HuH-7.5 (cell line): ENCODE data around the gene ASTN2.

ENCODE experiments used
- DNase-seq: peaks from one replicate; pipeline ENCODE4 v3.0.0; 2011; ENCODE audit warnings: low spot score

The ASTN2 gene

DNA sequence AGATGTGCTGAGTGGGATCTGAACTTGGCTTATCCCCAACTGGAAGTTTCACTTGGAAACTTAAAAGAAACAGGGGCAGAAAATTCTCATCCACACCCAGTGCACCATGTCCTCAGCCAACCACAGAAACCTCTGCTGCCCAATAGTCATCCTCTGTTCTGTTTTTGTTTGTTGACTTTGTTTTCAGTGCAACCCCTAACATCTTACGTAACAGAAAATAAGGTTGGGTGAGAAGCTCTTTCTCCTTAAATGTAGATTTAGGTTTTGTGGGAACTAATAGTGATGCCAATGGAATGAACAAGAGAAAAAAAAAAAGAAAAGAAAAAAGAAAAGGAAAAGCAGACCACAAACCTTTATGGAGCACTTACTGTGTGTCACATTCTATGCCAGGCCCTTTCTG lies 998.4 kb downstream of the ASTN2 start:
- no peak for DNase-seq

DNA sequence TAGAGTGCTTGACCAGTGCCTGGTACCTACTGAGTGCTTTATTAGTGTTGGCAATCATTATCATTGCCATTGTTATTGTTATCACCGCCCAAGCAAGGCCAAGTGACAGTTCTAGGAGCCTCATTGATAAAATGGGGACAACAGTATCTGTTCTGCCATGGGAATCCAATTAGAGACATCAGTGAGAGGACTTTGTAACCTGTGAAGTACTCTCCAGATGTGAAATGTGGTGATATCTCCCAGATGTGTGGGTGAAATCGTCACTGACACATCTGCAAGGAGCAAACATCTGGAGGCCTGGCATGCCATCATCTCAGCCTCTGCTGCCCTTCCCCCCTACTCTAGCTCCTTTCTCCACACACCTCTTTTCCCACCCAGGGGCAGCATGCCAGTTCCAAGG lies 1000.5 kb downstream of the ASTN2 start:
- no peak for DNase-seq

DNA sequence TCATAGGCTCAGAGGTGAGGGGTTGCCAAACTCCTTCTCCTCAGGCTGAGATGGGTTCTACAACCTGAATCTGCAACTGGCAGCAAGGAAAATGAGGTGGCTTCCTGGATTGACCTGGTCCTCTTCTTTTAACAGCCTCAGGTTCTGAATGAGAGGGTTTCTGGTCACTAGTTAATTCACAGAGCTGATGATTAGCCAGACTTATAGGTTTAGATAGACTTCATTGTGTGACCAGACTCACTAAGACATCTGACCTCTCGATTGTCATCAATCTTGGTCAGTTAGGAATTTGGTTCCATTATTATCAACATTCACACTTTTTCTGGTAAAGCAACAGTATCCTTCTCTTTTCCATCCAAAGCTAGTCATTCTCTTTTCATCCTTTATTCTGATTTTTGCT lies 1003.4 kb downstream of the ASTN2 start:
- DNase-seq, result no peak

DNA sequence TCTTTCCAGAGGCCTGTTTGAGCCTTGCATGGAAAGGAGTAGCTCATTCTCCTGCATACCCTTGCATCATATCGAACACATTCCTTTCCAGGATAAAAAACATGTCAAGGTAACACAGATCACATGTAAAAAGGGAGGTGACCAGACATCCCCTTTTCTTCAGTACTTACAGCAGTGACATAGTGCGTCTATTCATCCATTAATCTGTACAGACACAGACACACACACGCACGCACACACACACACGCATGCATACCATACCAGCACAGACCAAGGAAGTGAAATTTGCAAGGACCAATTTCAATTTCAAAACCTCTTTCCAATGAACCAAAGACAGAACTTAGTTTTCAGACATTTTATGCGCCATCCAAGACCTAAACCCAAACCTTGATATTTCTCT lies 1005.2 kb downstream of the ASTN2 start:
- no peak for DNase-seq

DNA sequence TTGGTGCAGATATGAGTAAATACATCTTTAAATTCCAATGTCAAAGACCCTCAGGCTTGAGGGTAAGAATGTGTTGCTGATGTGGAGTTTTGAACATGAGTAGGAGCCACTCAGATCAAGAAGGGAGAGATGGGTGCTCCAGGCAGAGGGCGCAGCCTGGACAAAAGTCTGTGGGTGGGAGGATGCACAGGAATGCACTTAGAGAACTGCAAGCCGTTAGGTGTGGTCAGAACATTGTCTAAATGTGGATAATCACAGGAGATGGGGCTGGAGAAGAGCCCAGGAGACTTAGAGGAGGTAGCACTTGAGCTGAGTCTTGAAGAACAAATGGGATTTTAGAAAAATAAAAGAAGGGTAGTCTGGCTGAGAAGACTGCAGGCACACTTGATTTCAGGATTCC lies 1005.7 kb downstream of the ASTN2 start:
- DNase-seq, result no peak

DNA sequence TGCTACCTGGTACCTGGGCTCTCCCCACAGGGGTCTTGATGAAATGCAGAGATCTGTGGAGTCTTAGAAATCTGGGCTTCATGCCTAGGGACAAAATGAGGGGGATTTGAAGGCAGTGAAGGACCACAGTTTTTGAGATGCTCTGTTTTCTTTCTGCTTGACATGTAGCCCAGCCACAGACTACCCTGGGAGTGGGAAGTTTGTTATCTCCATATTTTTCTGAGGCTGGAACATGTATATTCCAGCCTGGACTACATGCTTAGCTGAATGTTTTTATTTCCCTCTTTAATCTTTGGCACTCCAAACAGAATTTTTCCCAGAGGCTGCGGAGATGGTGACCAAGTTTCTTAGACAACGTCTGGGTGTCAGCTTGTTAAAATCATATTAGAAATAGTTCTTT lies 1008.4 kb downstream of the ASTN2 start:
- no peak for DNase-seq

DNA sequence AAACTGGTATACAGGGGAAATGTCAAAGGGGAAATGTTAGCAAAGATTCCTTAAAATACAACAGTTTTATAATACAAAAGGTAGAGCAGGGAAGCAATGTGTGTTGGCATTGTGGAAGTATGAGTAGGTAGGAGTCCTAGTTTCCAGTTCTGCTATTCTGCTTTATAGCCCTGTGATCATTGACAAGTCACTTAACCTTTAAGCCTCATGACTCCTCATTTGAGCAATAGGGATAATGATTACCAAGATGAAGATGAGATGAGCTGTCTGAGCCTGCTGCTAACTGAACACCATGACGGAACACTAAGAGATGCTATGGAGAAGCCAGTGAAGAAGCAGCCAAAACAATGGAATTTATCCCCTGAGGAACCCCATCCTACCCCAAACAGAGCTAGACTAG lies 1009.5 kb downstream of the ASTN2 start:
- DNase-seq, result no peak

DNA sequence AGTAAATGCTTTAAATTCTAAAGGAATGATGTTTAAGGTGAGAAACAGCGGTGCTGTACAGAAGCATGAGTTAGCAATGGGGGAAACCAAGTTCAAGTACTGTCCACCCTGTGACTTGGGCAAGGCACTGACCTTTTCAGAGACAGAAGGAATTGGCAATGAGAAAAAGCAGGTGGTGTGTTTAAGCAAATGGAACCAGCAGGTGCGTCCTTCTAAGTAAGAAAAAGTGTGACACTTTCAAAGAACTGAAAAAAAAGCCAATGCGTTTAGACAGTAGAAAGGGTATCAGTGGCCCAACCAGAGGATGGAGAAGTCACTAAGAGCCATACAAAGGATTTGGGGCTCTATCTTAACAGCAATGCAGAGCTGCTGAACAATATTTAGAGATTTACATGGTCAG lies 1010.6 kb downstream of the ASTN2 start:
- DNase-seq, result no peak

DNA sequence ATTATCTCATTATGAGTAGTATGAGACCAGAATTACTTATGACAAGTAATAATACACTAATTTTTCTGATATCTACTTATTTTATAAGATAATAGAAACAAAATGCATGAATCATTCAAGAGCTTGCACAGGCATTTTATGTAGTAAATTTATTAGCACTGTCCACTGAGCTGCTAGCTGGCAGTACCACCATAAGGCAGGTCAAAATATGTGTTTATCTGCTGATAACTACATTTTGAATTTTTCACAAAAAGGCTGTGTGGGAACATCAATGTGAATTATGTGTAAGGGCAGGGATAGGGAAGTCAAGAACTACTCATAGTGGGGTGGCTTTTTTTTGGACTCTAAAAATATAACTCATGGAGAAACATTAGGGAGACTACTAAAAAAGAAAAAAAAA lies 1011.7 kb downstream of the ASTN2 start:
- DNase-seq, result no peak

DNA sequence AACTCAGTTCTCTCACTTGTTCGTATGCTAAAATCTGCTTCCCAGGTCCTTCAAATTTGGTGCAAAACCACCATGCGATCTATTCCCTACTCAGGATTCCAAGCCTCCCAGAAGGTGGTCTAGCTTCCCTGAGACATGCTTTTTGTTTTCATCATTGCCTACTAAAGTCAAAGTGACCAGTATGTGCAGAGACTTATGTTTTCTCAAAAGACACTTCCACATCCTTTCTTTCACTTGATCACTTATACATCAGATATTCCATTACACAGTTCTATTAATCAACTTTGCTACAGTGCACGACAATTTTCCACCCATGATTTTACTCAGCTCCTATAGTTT lies 1019.2 kb downstream of the ASTN2 start:
- no peak for DNase-seq

DNA sequence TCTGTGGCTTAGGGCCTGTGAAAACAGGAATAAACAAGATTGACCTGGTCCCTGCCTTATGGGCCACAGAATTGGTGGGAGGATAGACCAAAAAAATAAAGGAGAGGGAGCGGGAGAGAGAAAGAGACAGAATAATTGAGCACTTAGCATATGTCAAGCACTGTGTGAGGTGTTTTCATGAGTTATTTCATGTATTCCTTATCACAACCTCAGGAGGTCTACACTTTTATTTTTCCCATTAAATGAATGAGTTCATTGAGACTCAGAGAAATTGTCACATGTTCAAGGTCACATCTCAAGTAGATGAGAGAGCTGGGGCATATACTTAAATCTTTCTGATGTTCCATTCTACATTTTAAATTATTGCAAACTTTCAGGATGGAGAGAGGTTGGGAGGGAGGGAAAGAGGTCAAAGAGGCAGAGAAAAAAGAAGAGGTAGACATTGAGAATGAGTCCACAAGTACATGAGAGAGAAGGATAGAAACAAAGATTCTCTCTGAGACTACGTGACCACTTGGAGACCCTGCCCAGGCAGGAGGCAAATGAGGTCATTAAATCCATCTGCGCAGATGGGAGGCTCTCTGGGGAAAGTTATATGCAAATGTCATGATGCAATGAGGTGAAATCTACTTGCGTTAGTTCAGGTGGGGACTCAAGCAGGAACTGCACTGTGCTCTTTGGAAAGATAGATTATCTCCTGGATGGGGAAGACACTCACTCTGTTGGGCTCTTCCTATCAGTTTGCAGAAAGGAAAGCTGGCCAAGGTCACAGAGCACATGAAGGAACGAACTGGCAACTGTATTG lies 1019.8 kb downstream of the ASTN2 start:
- no peak for DNase-seq

DNA sequence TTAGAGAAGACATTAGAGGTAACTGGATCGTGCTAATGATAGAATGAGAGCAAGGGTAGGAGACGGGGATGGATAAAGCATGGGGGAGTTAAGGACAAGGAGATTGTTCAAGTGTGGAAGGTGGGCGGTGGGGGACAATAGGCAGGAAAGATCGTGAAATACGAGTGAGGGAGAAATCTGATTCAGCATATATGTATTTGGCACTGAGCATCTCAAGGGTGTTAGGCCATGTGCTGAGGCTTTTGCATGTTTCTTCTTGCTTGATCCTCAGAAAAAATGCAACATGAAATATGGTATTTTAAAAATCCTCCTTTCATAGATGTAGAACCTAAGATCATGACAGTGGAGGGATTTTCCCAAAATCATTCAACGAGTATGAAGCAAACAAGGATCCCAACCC lies 1020.8 kb downstream of the ASTN2 start:
- no peak for DNase-seq

DNA sequence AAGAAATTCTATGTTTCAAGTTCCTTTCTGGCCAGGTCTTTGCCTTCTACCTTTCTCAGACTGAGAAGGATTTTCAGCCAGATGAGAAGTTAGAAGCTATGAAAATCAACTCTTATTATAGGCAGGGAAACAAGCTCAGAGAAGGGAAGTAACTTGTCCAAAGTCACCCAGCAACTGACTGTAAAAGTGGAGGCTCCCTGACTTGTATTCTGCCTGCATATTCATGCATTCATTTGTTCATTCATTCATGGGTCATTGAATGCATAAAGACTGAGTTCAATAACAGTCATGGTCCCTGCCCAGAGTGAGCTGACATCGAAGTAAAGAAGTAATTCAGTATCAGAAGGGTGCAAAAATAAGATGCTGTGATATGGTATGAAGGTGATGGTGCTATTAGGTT lies 1021.7 kb downstream of the ASTN2 start:
- DNase-seq, result no peak

DNA sequence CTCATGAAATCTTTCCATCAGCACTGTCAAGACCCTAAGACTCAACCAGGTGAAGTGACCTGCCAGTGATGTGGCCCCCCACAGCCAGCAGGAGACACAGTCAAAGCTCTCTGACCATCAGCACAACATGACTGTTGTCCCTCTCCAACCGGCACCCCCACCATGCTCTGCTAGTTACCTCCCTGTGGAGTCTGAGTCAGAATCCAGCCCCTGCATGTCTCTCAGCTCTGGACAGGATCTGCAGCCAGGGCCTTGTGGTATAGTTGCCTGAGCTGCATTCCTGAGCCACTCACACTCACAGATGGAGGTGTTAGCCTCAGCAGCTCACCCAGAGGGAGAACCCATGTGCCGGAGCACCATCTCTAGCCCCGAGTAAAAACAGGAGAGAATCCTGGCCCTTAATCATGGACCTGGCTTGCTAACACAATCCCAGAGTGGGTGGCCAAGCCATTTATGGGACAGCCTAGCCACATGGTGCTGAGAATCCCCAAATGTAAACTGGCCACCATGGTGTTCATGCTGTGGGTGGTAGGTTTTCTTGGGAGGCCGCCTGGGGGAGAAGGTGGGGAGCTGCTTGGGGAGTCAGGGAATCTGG lies 1023.5 kb downstream of the ASTN2 start:
- no peak for DNase-seq

DNA sequence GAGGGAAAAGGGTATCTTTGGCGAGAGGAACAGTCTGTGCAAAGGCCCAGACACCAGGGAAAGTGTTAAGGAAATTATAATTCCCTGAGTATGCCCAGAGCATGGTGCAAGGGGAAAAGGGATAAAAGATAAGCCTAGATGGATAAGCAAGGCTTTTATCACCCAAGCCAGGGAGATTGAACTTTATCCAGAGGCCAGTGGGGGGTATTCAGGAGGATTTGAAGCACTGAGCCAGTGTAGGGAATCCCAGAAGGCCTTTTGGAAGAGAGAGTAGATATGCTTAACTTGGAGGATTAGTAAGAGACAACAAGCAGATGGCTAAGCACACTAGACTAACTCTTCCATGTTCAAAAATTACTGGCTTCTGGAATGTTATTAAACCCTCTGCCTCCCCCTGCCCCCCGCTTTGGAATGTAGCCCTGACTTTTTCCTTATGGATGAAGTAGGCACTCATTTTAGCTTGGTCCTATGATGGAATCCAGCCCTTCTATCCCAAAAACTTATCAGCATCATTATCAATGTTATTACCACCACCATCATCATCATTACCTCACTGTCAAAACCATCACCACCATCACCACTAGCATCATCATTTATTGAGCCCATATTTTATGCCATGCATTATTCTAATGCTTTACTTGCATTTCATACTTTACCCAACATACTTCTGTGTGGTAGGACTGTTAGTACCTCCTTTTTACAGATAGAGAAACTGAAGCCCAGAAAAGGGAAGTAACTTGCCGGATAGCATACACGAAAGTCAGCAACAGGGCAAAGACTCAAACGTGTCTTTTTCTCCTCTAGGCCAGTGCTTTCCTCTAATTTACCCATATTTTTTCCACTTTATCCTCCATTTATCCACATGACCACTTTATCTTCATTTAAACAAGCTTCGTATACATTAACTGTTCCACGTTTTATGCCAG lies 1024.3 kb downstream of the ASTN2 start:
- no peak for DNase-seq

DNA sequence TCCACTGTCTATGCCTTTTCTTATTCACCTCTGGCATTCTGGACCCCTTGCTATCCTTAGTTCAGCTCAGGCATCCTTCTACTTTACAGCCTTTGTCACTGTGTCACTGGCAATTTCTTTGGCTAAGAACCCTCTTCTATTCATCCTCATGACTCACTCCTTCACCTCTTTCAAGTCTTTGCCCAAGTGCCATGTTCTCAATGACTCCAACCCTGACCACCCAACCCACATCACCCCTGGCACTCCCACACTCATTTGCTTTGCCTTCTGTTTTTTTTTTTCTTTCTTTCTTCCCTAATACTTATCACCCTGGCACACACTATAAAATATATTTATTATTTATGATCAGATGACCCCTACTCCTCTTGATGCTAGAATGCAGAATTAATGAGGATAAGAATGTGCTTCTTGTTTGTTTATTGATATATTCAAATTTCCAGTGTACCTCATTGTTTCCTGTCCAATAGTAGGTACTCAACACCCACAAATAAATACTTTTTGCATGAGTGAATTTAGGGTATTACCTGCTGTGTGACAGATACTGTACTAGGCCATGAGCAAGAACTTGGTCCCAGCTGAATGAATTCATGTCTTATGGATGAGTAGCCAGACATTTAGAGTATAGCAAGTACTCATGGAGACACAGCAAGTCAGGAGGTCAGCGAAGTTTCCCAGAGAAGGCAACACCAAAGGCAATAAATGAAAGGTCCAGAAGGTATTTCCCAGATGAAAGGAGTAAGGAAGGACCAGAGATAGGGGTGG lies 1025.1 kb downstream of the ASTN2 start:
- DNase-seq, result no peak

DNA sequence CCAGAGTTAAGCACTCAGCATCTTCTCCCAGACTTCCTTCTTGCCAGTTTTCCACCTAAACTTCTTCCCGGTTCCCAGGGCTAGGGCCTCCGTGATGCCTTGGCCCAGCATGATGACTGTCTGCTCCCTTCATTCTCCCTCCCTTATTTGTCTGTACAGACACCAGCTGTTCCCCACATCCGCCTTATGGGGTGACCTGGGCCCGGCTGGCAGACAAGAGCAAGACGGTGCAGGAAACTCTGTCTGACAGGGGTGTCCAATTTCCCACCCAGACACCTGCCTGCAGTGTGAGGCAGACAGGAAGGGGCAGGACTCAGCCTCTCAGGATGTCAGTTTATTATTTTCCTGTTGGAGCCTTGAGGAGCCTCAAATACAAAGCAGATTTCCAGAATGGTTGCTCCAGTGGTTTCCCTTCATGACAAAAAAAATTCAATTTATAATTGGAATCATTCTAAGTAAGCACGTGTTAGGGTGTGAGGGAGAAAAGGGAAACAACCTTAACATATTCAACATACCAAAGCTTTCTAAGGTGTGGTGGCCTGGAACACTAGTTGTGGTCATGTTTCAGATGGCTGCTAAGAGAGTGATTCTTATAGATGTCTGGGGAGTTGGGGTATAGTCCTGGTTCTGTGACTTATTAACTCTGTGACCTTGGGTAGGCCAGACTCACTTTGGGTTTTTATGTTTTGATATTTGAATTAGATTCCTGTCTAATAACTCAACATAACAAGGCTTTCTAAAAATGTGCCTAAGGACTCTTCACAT lies 1026.7 kb downstream of the ASTN2 start:
- no peak for DNase-seq

DNA sequence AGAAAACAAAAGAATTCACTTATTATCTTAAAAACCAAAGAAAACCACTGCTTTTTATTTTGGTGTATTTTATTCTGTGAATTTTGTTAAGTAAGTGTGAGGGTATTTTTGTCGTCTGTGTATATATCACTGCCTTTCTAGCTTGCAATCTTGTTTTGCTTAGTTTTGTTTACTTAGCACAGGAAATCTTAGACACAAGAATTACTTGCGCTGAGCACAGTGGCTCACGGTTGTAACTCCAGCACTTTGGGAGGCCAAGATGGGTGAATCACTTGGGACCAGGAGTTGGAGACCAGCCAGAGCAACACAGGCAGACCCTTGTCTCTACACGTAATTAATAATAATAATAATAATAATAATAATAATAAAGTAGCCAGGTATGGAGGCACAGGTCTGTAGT lies 1030.9 kb downstream of the ASTN2 start:
- no peak for DNase-seq

DNA sequence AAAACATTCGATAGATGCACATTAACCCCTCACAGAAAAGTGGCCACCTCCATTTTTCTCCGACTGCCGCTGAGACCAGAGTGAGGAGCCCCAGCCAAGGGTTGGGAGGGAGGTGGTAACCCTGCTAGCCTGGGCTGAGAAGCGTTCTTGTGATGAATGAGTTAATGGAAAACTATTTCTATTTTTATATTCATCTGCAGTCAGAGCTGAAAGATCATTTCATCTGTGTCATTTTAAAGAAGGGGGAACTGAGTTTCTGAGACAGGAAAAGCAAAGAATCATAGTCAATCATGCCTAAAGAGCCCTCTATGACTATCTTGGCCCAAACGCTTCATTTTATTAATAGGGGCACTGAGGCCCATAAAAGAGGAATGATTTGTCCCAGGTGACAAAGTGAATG lies 1031.7 kb downstream of the ASTN2 start:
- DNase-seq, result no peak

DNA sequence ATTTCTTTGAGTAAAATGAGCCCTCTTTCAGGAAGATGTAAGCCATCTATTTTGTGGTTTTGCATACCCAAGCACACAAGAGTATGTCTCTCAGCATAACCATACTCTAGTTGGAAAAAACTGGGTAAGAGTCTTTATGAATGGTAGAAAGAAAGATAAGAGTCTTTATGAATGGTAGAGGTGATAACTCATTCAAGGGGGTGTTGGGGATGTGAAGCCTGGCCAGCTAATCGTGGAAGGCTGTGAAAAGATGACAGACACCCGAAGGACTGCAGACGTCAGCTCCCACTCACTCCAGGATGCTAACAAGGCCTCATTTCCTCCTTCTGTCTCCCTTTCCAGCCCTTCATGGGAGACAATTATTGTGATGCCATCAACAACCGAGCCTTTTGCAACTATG lies 1032.8 kb downstream of the ASTN2 start:
- DNase-seq, result no peak

DNA sequence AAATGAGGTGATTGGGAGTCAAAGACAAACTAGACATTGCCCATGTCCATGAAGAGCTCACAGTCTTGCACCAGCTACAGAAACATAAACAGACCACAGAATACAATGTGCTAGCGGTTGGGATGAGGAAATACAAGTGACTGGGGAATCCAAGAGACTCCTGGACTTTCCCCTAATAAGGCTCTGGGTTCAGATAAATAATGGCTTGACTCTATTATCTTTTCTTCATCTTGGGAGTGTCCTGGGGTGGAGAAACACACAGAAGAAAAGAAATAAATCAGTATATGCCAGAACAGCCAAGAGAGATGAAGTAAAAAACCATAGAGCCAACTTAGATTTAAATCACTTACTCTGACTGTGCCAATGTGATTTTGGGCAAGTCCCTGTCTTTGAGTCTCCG lies 1033.5 kb downstream of the ASTN2 start:
- DNase-seq, result no peak
